ENCODE results near the gene ZIC1. TPM values are rescaled to one million over a fixed set of nuclear protein-coding genes. Genes with fewer than 3 reads are reported as not detected.

Gene ZIC1
- total RNA-seq, result 1.7 TPM in 1 of 2 replicates, not detected in the other

GRCh38 chr3:147409143-147410115 lies at the start of gene ZIC1:
TSS of gene ZIC1 (plus strand) at chr3:147409365. CDS start at chr3:147410113, 748 bp downstream.

GRCh38 chr3:147406028-147406931 lies 2.9 kb upstream of the ZIC1 start, which contains the start of gene ZIC4:
TSS of gene ZIC4 (minus strand) at chr3:147406543. CDS start at chr3:147402797, 3,746 bp downstream.

Other genes with a start within 250 kb of the ZIC1 start
- 0.40 TPM in 1 of 2 replicates, not detected in the other for gene ZIC4, start 2.8 kb upstream of the ZIC1 start, total RNA-seq